Activated CD8-positive, alpha-beta memory T cell treated with anti-CD3 and anti-CD28 coated beads for 4 hours (primary cell): ENCODE measurements around the gene CBX6.
A peak's percentile ranks its signal among the peaks of the same experiment; 100 is the strongest.

ENCODE experiments used
- DNase-seq, 2 donors: peaks; one replicate each; pipeline ENCODE4 v3.0.0-alpha.2; 2020; ENCODE audit warnings: low read depth in 2 of 2

The CBX6 gene

GRCh38 chr22:38873469-38874411 lies 1.7 kb upstream of the CBX6 start:
- peak; percentile 41 to 74 for DNase-seq

GRCh38 chr22:38872831-38873248 lies 824 bp upstream of the CBX6 start:
- no peak for DNase-seq

GRCh38 chr22:38871360-38872171 lies 450 bp downstream of the CBX6 start:
- no peak for DNase-seq

- no peak for DNase-seq
These were observed 1.1 kb downstream of the CBX6 start for GRCh38 chr22:38870791-38871359.

- DNase-seq, result peak; percentile 76 to 77
These were observed 1.7 kb downstream of the CBX6 start for GRCh38 chr22:38870312-38870741.

- DNase-seq, result no peak
These were observed 2.4 kb downstream of the CBX6 start for GRCh38 chr22:38869663-38870062.

GRCh38 chr22:38868886-38869381 lies 3.1 kb downstream of the CBX6 start:
- peak; percentile 65 to 71 for DNase-seq

GRCh38 chr22:38868286-38868721 lies 3.7 kb downstream of the CBX6 start:
- DNase-seq, result no peak

GRCh38 chr22:38867471-38868285 lies 4.3 kb downstream of the CBX6 start:
- no peak for DNase-seq

GRCh38 chr22:38867124-38867455 lies 4.9 kb downstream of the CBX6 start:
- no peak for DNase-seq

- no peak for DNase-seq
These were observed 5.5 kb downstream of the CBX6 start for GRCh38 chr22:38866399-38867123.

- no peak for DNase-seq
These were observed 6.0 kb downstream of the CBX6 start for GRCh38 chr22:38866024-38866398.

- DNase-seq, result no peak
These were observed 6.6 kb downstream of the CBX6 start for GRCh38 chr22:38865201-38866023.

- DNase-seq, result no peak
These were observed 7.4 kb downstream of the CBX6 start for GRCh38 chr22:38864361-38865191.

- DNase-seq, result no peak
These were observed 8.4 kb downstream of the CBX6 start for GRCh38 chr22:38863531-38864131.

GRCh38 chr22:38862375-38863329 lies 9.4 kb downstream of the CBX6 start:
- no peak for DNase-seq

- no peak for DNase-seq
These were observed 10.1 kb downstream of the CBX6 start for GRCh38 chr22:38861927-38862326.
